BLaER1 treated with 17β-estradiol and CSF1 and Interleukin-3, amounts not matched to agents 10 nM and 100 nM (cell line): ENCODE results near the gene UCHL3.
A peak's percentile ranks its signal among the peaks of the same experiment; 100 is the strongest.

Experiments used
- H3K27ac ChIP-seq, 11 experiments: shearing (Covaris generic); formaldehyde crosslinking; 2 replicates each; pipeline ENCODE4 v1.8.1; 2022
- H3K27me3 ChIP-seq, 11 experiments: shearing (Covaris generic); formaldehyde crosslinking; 2 replicates each; pipeline ENCODE4 v1.8.1; 2022
- H3K36me3 ChIP-seq, 11 experiments: shearing (Covaris generic); formaldehyde crosslinking; 2 replicates each; pipeline ENCODE4 v1.8.1; 2022
- H3K4me1 ChIP-seq, 10 experiments: shearing (Covaris generic); formaldehyde crosslinking; 2 replicates each; pipeline ENCODE4 v1.8.1; 2022
- H3K4me2 ChIP-seq, 11 experiments: shearing (Covaris generic); formaldehyde crosslinking; 2 replicates each; pipeline ENCODE4 v1.8.1; 2022
- H3K4me3 ChIP-seq, 10 experiments: shearing (Covaris generic); formaldehyde crosslinking; 2 replicates each; pipeline ENCODE4 v1.8.1; 2022
- H3K9ac ChIP-seq, 11 experiments: shearing (Covaris generic); formaldehyde crosslinking; 2 replicates each; pipeline ENCODE4 v1.8.1; 2022
- H3K9me3 ChIP-seq, 11 experiments: shearing (Covaris generic); formaldehyde crosslinking; replicated peaks in 1 of 11; 2 replicates each; pipeline ENCODE4 v1.8.1; 2022
- H4K20me1 ChIP-seq, 11 experiments: shearing (Covaris generic); formaldehyde crosslinking; 2 replicates each; pipeline ENCODE4 v1.8.1; 2022
- Cebpa-rat ChIP-seq, 11 experiments: shearing (Covaris generic); IDR thresholded peaks; 2 replicates each; pipeline ENCODE4 v1.8.1; 2022

UCHL3 gene

DNA sequence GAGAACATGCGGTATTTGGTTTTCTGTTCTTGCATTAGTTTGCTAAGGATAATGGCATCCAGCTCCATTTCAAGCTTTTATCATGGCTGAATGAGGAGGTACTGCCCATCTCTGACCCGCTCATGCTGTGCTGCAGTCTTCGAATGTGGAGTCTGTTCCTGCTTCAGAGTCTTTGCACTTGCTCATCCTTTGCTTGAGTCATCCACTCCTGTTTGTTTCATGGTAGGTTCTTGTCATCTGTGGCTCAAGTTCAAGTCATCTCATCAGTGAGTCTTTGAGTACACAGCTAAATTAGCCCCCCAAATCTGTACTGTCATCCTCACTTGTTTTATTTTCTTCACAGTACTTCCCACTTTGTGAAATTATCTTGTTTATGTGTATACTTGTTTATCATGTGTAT, 5.4 kb downstream of the UCHL3 start:
- H3K9ac ChIP-seq: no peak overlapping the region
- peaks cover 0 to 8% (median 0%) of the 10 kb centered on the region in 11 experiments; a peak in 5 of 22 replicates for H4K20me1 ChIP-seq
- H3K9me3 ChIP-seq: no peaks in the 10 kb centered on the region
- no peak for TF ChIP-seq Cebpa-rat (IDR thresholded peaks at IDR 0.05)
- H3K36me3 ChIP-seq: peaks cover 0 to 45% (median 34%) of the 10 kb centered on the region in 11 experiments; a peak in 18 of 22 replicates
- H3K4me2 ChIP-seq: peak overlapping the region in 3 of 11 experiments; percentile 17 to 57 (median 56); a peak in 3 of 22 replicates
- no peaks in the 10 kb centered on the region for H3K27me3 ChIP-seq
- H3K27ac ChIP-seq: no peak overlapping the region
- H3K4me3 ChIP-seq: no peak overlapping the region
- peaks cover 17 to 39% (median 22%) of the 10 kb centered on the region in 10 experiments for H3K4me1 ChIP-seq

- H3K36me3 ChIP-seq: peaks cover 3 to 53% (median 38%) of the 10 kb centered on the region in 11 experiments; a peak in 21 of 22 replicates
- H3K27ac ChIP-seq: no peak overlapping the region
- H3K4me3 ChIP-seq: no peak overlapping the region
- no peak overlapping the region for H3K4me2 ChIP-seq
- H3K9ac ChIP-seq: no peak overlapping the region
- H4K20me1 ChIP-seq: peaks cover 0 to 8% (median 0%) of the 10 kb centered on the region in 11 experiments; a peak in 5 of 22 replicates
- H3K27me3 ChIP-seq: no peaks in the 10 kb centered on the region
- no peaks in the 10 kb centered on the region for H3K9me3 ChIP-seq
- TF ChIP-seq Cebpa-rat (IDR thresholded peaks at IDR 0.05): no peak
- peaks cover 9 to 33% (median 14%) of the 10 kb centered on the region in 10 experiments for H3K4me1 ChIP-seq
Observed at GRCh38 chr13:75555836-75556235, 6.2 kb downstream of the UCHL3 start.

GRCh38 chr13:75556961-75557360, 7.4 kb downstream of the UCHL3 start:
- Histone ChIP-seq H3K4me3 (no peak overlapping the region), H3K36me3 (peaks cover 6 to 62% (median 44%) of the 10 kb centered on the region in 11 experiments; a peak in 21 of 22 replicates), H3K4me2 (no peak overlapping the region), H4K20me1 (peaks cover 0 to 8% (median 0%) of the 10 kb centered on the region in 11 experiments; a peak in 4 of 22 replicates), H3K27ac (no peak overlapping the region), H3K27me3 (no peaks in the 10 kb centered on the region), H3K9me3 (no peaks in the 10 kb centered on the region), H3K4me1 (peaks cover 0 to 26% (median 9%) of the 10 kb centered on the region in 10 experiments; a peak in 17 of 20 replicates), H3K9ac (no peak overlapping the region)
- no peak for TF ChIP-seq Cebpa-rat (IDR thresholded peaks at IDR 0.05)

DNA sequence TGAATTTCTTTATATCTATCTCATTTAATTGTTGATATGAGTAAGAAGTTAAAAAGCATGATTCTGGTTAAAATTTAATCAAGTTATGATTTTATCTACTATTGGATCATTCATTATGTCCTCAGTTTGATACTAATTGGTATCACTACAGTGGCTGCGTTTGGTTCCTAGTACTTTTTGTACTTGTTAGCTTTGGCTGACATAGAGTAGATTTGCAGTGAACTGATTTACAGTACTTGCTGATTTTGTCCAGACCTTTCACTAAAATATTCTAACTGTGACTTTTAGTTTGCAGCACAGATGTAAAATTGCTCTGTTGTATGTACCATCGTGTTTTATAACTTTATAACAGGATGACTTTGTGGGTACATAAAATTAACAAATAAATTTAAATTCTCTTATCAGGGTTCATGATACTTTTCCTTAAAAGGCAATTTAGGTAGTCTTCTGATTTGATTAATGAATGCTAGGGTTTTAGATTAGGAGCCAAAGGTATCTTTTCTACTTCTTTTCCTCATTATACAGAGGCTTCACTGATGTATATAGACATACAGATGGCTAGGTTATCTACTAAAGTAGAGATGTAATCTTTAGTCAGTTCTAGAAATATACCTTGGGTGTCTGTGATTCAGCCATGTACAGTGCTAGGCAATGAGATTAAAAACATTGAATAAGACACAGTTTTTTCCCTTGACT, 8.7 kb downstream of the UCHL3 start:
- no peak for TF ChIP-seq Cebpa-rat (IDR thresholded peaks at IDR 0.05)
- H3K4me2 ChIP-seq: peak overlapping the region in 6 of 11 experiments; percentile 9 to 32 (median 16); a peak in 7 of 22 replicates
- peaks cover 0 to 5% (median 0%) of the 10 kb centered on the region in 11 experiments; a peak in 3 of 22 replicates for H4K20me1 ChIP-seq
- peaks cover 10 to 71% (median 51%) of the 10 kb centered on the region in 11 experiments for H3K36me3 ChIP-seq
- H3K9ac ChIP-seq: no peak overlapping the region
- H3K4me3 ChIP-seq: no peak overlapping the region
- H3K9me3 ChIP-seq: no peaks in the 10 kb centered on the region
- H3K27me3 ChIP-seq: no peaks in the 10 kb centered on the region
- H3K27ac ChIP-seq: no peak overlapping the region
- H3K4me1 ChIP-seq: peaks cover 0 to 26% (median 9%) of the 10 kb centered on the region in 10 experiments; a peak in 17 of 20 replicates

GRCh38 chr13:75566658-75567057, 17.1 kb downstream of the UCHL3 start:
- H3K36me3 ChIP-seq: peaks cover 41 to 94% (median 70%) of the 10 kb centered on the region in 11 experiments
- H3K9me3 ChIP-seq: no peaks in the 10 kb centered on the region
- no peak overlapping the region for H3K4me3 ChIP-seq
- H3K9ac ChIP-seq: no peak overlapping the region
- no peaks in the 10 kb centered on the region for H4K20me1 ChIP-seq
- TF ChIP-seq Cebpa-rat (IDR thresholded peaks at IDR 0.05): no peak
- no peaks in the 10 kb centered on the region for H3K27me3 ChIP-seq
- H3K4me2 ChIP-seq: no peak overlapping the region
- no peaks in the 10 kb centered on the region for H3K4me1 ChIP-seq
- H3K27ac ChIP-seq: no peak overlapping the region

DNA sequence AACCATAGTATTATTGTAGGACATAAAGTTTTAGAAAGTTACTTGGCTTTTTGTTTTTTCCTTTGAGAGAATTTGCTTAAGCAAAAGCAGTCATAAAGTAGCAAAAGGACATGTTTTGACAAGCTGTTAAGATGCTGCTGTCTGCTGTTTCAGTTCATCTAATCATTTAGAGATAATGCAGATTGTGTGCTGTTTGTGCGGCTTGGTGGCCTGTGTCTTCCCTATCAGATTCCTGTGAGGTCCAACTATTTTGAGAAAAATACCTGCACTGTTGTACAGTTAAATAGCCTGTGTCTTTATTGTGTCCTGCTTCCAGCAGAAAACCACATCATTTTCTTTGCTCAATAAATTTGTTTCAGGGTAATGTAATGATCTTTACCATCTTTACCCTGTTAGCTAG, 20.0 kb downstream of the UCHL3 start:
- H3K9me3 ChIP-seq: peaks cover 0 to 14% (median 5%) of the 10 kb centered on the region in 11 experiments; a peak in 7 of 22 replicates
- H3K36me3 ChIP-seq: peaks cover 60 to 94% (median 81%) of the 10 kb centered on the region in 11 experiments
- H3K27me3 ChIP-seq: no peaks in the 10 kb centered on the region
- no peaks in the 10 kb centered on the region for H3K4me1 ChIP-seq
- no peak overlapping the region for H3K4me3 ChIP-seq
- H4K20me1 ChIP-seq: no peaks in the 10 kb centered on the region
- no peak overlapping the region for H3K9ac ChIP-seq
- H3K4me2 ChIP-seq: no peak overlapping the region
- H3K27ac ChIP-seq: no peak overlapping the region
- TF ChIP-seq Cebpa-rat (IDR thresholded peaks at IDR 0.05): no peak

DNA sequence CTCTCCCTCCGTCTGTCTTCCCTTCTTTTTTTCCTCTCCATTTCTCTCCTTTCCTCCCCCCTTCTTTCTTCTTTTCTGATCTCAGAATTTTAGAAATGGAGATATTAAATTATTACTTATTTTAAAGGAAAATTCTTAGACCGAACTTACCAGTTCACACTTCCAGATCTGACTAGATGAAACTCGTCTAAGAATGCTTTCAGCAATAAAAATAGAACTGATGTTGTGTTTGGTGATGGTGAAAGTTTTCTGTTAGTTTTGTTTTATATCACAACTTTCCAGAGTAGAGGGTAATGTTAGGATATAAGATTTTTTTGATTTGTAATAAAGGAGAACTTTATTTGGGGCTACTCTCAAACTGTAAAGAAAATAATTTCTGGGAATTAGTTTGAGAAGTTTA, 29.9 kb downstream of the UCHL3 start:
- Histone ChIP-seq H3K36me3 (peaks cover 54 to 82% (median 66%) of the 10 kb centered on the region in 11 experiments), H3K4me3 (no peak overlapping the region), H3K4me2 (no peak overlapping the region), H3K9ac (no peak overlapping the region), H3K9me3 (peaks cover 10 to 25% (median 13%) of the 10 kb centered on the region in 11 experiments), H3K27me3 (no peaks in the 10 kb centered on the region), H3K4me1 (peaks cover 0 to 8% (median 0%) of the 10 kb centered on the region in 10 experiments; a peak in 1 of 20 replicates), H4K20me1 (no peaks in the 10 kb centered on the region), H3K27ac (no peak overlapping the region)
- TF ChIP-seq Cebpa-rat (IDR thresholded peaks at IDR 0.05): no peak

GRCh38 chr13:75581874-75582640, 32.5 kb downstream of the UCHL3 start:
- H3K9ac ChIP-seq: no peak overlapping the region
- H3K4me2 ChIP-seq: no peak overlapping the region
- H4K20me1 ChIP-seq: no peaks in the 10 kb centered on the region
- peaks cover 0 to 8% (median 0%) of the 10 kb centered on the region in 10 experiments; a peak in 1 of 20 replicates for H3K4me1 ChIP-seq
- no peak for TF ChIP-seq Cebpa-rat (IDR thresholded peaks at IDR 0.05)
- no peaks in the 10 kb centered on the region for H3K27me3 ChIP-seq
- peaks cover 14 to 28% (median 18%) of the 10 kb centered on the region in 11 experiments for H3K9me3 ChIP-seq
- peaks cover 34 to 69% (median 44%) of the 10 kb centered on the region in 11 experiments for H3K36me3 ChIP-seq
- H3K4me3 ChIP-seq: no peak overlapping the region
- H3K27ac ChIP-seq: no peak overlapping the region

DNA sequence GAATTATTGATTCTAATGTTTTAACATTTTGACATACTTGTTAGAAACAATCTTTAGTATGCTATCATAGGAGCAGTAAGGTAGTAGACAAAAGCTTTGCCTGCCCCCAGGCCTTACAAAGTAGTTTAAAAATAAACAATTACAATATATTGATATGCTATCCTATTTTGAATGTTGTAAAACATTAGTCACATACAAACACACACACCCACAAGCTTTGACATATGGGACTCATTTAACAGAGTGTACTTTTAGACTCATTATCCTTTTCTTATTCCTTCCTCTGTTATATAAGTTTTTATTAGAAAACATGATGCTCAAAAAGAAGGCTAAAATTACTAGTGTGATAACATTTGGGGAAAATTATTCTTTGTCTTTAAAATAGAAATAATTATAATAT, 33.5 kb downstream of the UCHL3 start:
- Histone ChIP-seq H3K9me3 (peaks cover 14 to 28% (median 18%) of the 10 kb centered on the region in 11 experiments), H3K27ac (no peak overlapping the region), H3K27me3 (no peaks in the 10 kb centered on the region), H3K9ac (no peak overlapping the region), H4K20me1 (no peaks in the 10 kb centered on the region), H3K4me3 (no peak overlapping the region), H3K36me3 (peaks cover 38 to 64% (median 48%) of the 10 kb centered on the region in 11 experiments), H3K4me2 (no peak overlapping the region), H3K4me1 (peaks cover 0 to 6% (median 0%) of the 10 kb centered on the region in 10 experiments; a peak in 2 of 20 replicates)
- TF ChIP-seq Cebpa-rat (IDR thresholded peaks at IDR 0.05): no peak
